AG04450 (cell line): Measurements from ENCODE around the gene STBD1. TPM values are rescaled to one million over a fixed set of nuclear protein-coding genes. Genes with fewer than 3 reads are reported as not detected.

Experiments
- CTCF ChIA-PET: fragments of 300-600, 350-600 bp; formaldehyde crosslinking; extraction: SDS; loops from one replicate; lab custom pipeline; 2022; ENCODE audit warnings: antibody characterized with exemption, inconsistent platforms; lab: Charles Lee
- POLR2A ChIA-PET: fragments of 350-600 bp; formaldehyde crosslinking; extraction: SDS; loops from one replicate; lab custom pipeline; 2021; ENCODE audit warnings: antibody characterized with exemption, inconsistent platforms; lab: Yijun Ruan, JAX
- DNase-seq: peaks from one replicate; pipeline ENCODE4 v3.0.0-alpha.2; 2011; ENCODE audit warnings: low read depth, low spot score
- H3K27ac ChIP-seq: one replicate; pipeline ENCODE4 v1.5.1; 2012; ENCODE audit warnings: low read depth, low read length, control low read depth
- H3K27me3 ChIP-seq: one replicate; pipeline ENCODE4 v1.6.0; 2012; ENCODE audit warnings: low read length; ENCODE audit not compliant: control insufficient read depth, insufficient read depth
- H3K4me3 ChIP-seq: 2 replicates; pipeline ENCODE4 v1.5.1; 2011; ENCODE audit warnings: mild to moderate bottlenecking, low read depth, low read length, control low read depth
- H3K9me3 ChIP-seq: 2 replicates; pipeline ENCODE4 v1.5.1; 2012; ENCODE audit warnings: low read length; ENCODE audit not compliant: control insufficient read depth, insufficient read depth
- CTCF ChIP-seq: IDR thresholded peaks from 2 replicates; pipeline ENCODE4 v1.5.1; 2011; ENCODE audit warnings: low read depth, low read length, control low read depth, inconsistent platforms
- polyA plus RNA-seq: library from polyadenylated mRNA; depleted of rRNA; stranded (reverse); fragments of >200 nt; gene quantifications from 2 replicates; pipeline ENCODE4 v1.2.3, GENCODE V29; 2011

Gene STBD1
- polyA plus RNA-seq, 1 experiment, result 0.69 TPM

GRCh38 chr4:76313547-76313946 lies 7.0 kb downstream of the STBD1 start:
- Histone ChIP-seq H3K27ac (no peak overlapping the region), H3K9me3 (no peaks in the 10 kb centered on the region), H3K4me3 (no peak overlapping the region), H3K27me3 (no peaks in the 10 kb centered on the region)
- TF ChIP-seq CTCF, result no peak
- ChIA-PET POLR2A (interaction anchor here (0.6 kb wide), 1 partner anchor 189 kb away, joined by 3 read pairs; no protein-coding TSS in a partner anchor), CTCF (interaction anchor here (0.5 to 1.1 kb wide), 2 partner anchors 134 to 1386 kb away, joined by 3 to 6 read pairs; no protein-coding TSS in a partner anchor)
- DNase-seq, result no peak

GRCh38 chr4:76315267-76315918 lies 8.9 kb downstream of the STBD1 start:
- Histone ChIP-seq H3K9me3 (no peaks in the 10 kb centered on the region), H3K4me3 (no peak overlapping the region), H3K27me3 (no peaks in the 10 kb centered on the region), H3K27ac (no peak overlapping the region)
- CTCF ChIA-PET, result interaction anchor here (2.2 kb wide), 1 partner anchor 8 kb away, joined by 6 read pairs; no protein-coding TSS in a partner anchor
- POLR2A ChIA-PET, result no interaction called here
- DNase-seq, result no peak
- no peak for TF ChIP-seq CTCF

- no peak for TF ChIP-seq CTCF
- Histone ChIP-seq H3K4me3 (no peak overlapping the region), H3K27me3 (no peaks in the 10 kb centered on the region), H3K9me3 (no peaks in the 10 kb centered on the region), H3K27ac (no peak overlapping the region)
- POLR2A ChIA-PET, result no interaction called here
- CTCF ChIA-PET, result interaction anchor here (0.7 to 2.2 kb wide), 3 partner anchors 9 to 138 kb away, joined by 4 to 8 read pairs (median 6); no protein-coding TSS in a partner anchor
- DNase-seq, result no peak
Observed at GRCh38 chr4:76316131-76316530, 9.6 kb downstream of the STBD1 start.

- TF ChIP-seq CTCF, result no peak
- DNase-seq, result no peak
- H3K27ac ChIP-seq, result no peak overlapping the region
- H3K9me3 ChIP-seq, result no peaks in the 10 kb centered on the region
- H3K4me3 ChIP-seq, result no peak overlapping the region
- no peaks in the 10 kb centered on the region for H3K27me3 ChIP-seq
- CTCF ChIA-PET, result no interaction called here
- POLR2A ChIA-PET, result no interaction called here
Observed at GRCh38 chr4:76322236-76322635, 15.7 kb downstream of the STBD1 start.

GRCh38 chr4:76325072-76325471 lies 18.5 kb downstream of the STBD1 start:
- ChIA-PET CTCF (interaction anchor here (0.9 to 1.3 kb wide), 2 partner anchors 145 to 146 kb away, joined by 3 to 4 read pairs; no protein-coding TSS in a partner anchor), POLR2A (no interaction called here)
- TF ChIP-seq CTCF, result no peak

More at GRCh38 chr4:76325072-76325471, 18.5 kb downstream of the STBD1 start:
- Histone ChIP-seq H3K9me3 (no peaks in the 10 kb centered on the region), H3K27ac (no peak overlapping the region), H3K4me3 (no peak overlapping the region), H3K27me3 (no peaks in the 10 kb centered on the region)
- no peak for DNase-seq
